WTC11 (cell line): ENCODE results near the gene EMC8. TPM values are rescaled to one million over a fixed set of nuclear protein-coding genes. Genes with fewer than 3 reads are reported as not detected.

Source experiments
- ATAC-seq: fragments of 200-7000 bp; cut with Tn5 transposase; 2 replicates; pipeline ENCODE4 v1.10.0; 2021; ENCODE audit warnings: mild to moderate bottlenecking, moderate library complexity
- CTCF ChIA-PET: fragments of 300-600 bp; sonication (Branson Sonifier 250); formaldehyde crosslinking; loops from one replicate; lab custom pipeline; 2021; ENCODE audit warnings: antibody characterized with exemption; lab: Charles Lee
- POLR2A ChIA-PET: fragments of 350-600 bp; sonication (Branson Sonifier 250); formaldehyde crosslinking; loops from one replicate; lab custom pipeline; 2021; ENCODE audit warnings: antibody characterized with exemption; lab: Charles Lee
- DNase-seq: peaks from one replicate; pipeline ENCODE4 v3.0.0; 2021; ENCODE audit warnings: low spot score
- H3K27ac Mint-ChIP-seq: 2 replicates; pipeline ENCODE4 v1.8.0; 2021; ENCODE audit warnings: mixed read lengths
- H3K27me3 Mint-ChIP-seq: 2 replicates; pipeline ENCODE4 v1.8.0; 2021; ENCODE audit warnings: low read depth, mild to moderate bottlenecking, moderate library complexity, mixed read lengths
- H3K36me3 Mint-ChIP-seq: 2 replicates; pipeline ENCODE4 v1.8.0; 2021; ENCODE audit warnings: mixed read lengths
- H3K4me1 Mint-ChIP-seq: 2 replicates; pipeline ENCODE4 v1.8.0; 2022; ENCODE audit warnings: mixed read lengths
- H3K4me3 Mint-ChIP-seq: 2 replicates; pipeline ENCODE4 v1.8.0; 2021; ENCODE audit warnings: mild to moderate bottlenecking, moderate library complexity, mixed read lengths
- H3K9me3 Mint-ChIP-seq: 2 replicates; pipeline ENCODE4 v1.8.0; 2021; ENCODE audit warnings: mixed read lengths
- ARID4B ChIP-seq: sonication (generic); formaldehyde crosslinking; IDR thresholded peaks from 2 replicates; pipeline ENCODE4 v1.8.0; 2023; ENCODE audit warnings: missing genetic modification reagents, mild to moderate bottlenecking, borderline replicate concordance
- CREM ChIP-seq: sonication (generic); formaldehyde crosslinking; IDR thresholded peaks from 2 replicates; pipeline ENCODE4 v1.8.1; 2022; ENCODE audit warnings: mild to moderate bottlenecking, missing genetic modification reagents, moderate library complexity
- ELF4 ChIP-seq: sonication (generic); formaldehyde crosslinking; IDR thresholded peaks from 2 replicates; pipeline ENCODE4 v1.8.1; 2022; ENCODE audit warnings: low read depth, mild to moderate bottlenecking, moderate library complexity, missing genetic modification reagents
- ESRRA ChIP-seq: sonication (generic); formaldehyde crosslinking; IDR thresholded peaks from 2 replicates; pipeline ENCODE4 v1.8.1; 2022; ENCODE audit warnings: mild to moderate bottlenecking, missing genetic modification reagents, borderline replicate concordance
- FOXJ3 ChIP-seq: sonication (generic); formaldehyde crosslinking; IDR thresholded peaks from 2 replicates; pipeline ENCODE4 v1.9.0; 2021; ENCODE audit warnings: missing genetic modification reagents, mild to moderate bottlenecking, borderline replicate concordance
- HMGXB4 ChIP-seq: sonication (generic); formaldehyde crosslinking; IDR thresholded peaks from 2 replicates; pipeline ENCODE4 v1.8.1; 2023; ENCODE audit warnings: mild to moderate bottlenecking, moderate library complexity, missing genetic modification reagents
- IRF1 ChIP-seq: sonication (generic); formaldehyde crosslinking; IDR thresholded peaks from 2 replicates; pipeline ENCODE4 v1.8.0; 2023; ENCODE audit warnings: missing genetic modification reagents
- MLX ChIP-seq: sonication (generic); formaldehyde crosslinking; IDR thresholded peaks from 2 replicates; pipeline ENCODE4 v1.8.1; 2023; ENCODE audit warnings: mild to moderate bottlenecking, missing genetic modification reagents, moderate library complexity
- SMAD4 ChIP-seq: sonication (generic); formaldehyde crosslinking; IDR thresholded peaks from 2 replicates; pipeline ENCODE4 v1.8.0; 2022; ENCODE audit warnings: mild to moderate bottlenecking, missing genetic modification reagents
- TP53 ChIP-seq: sonication (generic); formaldehyde crosslinking; IDR thresholded peaks from 2 replicates; pipeline ENCODE4 v1.8.1; 2023; ENCODE audit warnings: mild to moderate bottlenecking, missing genetic modification reagents
- USF1 ChIP-seq: sonication (generic); formaldehyde crosslinking; IDR thresholded peaks from 2 replicates; pipeline ENCODE4 v1.8.0; 2022; ENCODE audit warnings: mild to moderate bottlenecking, missing genetic modification reagents
- ZBTB21 ChIP-seq: sonication (generic); formaldehyde crosslinking; IDR thresholded peaks from 2 replicates; pipeline ENCODE4 v1.8.1; 2023; ENCODE audit warnings: mild to moderate bottlenecking, missing genetic modification reagents, borderline replicate concordance
- ZNF219 ChIP-seq: sonication (generic); formaldehyde crosslinking; IDR thresholded peaks from 2 replicates; pipeline ENCODE4 v1.8.0; 2023; ENCODE audit warnings: missing genetic modification reagents, mild to moderate bottlenecking, borderline replicate concordance
- ZNF263 ChIP-seq: sonication (generic); formaldehyde crosslinking; IDR thresholded peaks from 2 replicates; pipeline ENCODE4 v1.8.1; 2022; ENCODE audit warnings: low read depth, mild to moderate bottlenecking, moderate library complexity, missing genetic modification reagents
- ZNF423 ChIP-seq: fragments of 250-450 bp; sonication (Bioruptor Pico); IDR thresholded peaks from 2 replicates; pipeline ENCODE4 v2.1.2; 2022; ENCODE audit warnings: mild to moderate bottlenecking, moderate library complexity
- total RNA-seq: library from RNA; stranded (reverse); gene quantifications from 3 replicates; pipeline ENCODE4 v1.2.3, GENCODE V29; 2021

The EMC8 gene
- total RNA-seq, 1 experiment from 2014 or later = 55.2 TPM

GRCh38 chr16:85799497-85800320 lies at the start of gene EMC8, which contains the start of gene COX4I1 (continued):
- TF ChIP-seq ARID4B (CRISPR knock-in tag) (peak; percentile 80; the same call in 1 of the 2 replicates), ZNF423 (no peak), HMGXB4 (CRISPR knock-in tag) (peak; percentile 92), FOXJ3 (CRISPR knock-in tag) (no peak), SMAD4 (no peak), ESRRA (CRISPR knock-in tag) (peak; percentile 97), ZNF219 (no peak), ZBTB21 (CRISPR knock-in tag) (peak; percentile 73), USF1 (peak; percentile 59), MLX (0 out of 2 replicates have a peak, but pooled peaks have one; percentile 29), ZNF263 (0 out of 2 replicates have a peak, but pooled peaks have one; percentile 23), TP53 (CRISPR knock-in tag) (peak; percentile 74; the same call in 1 of the 2 replicates), ELF4 (0 out of 2 replicates have a peak, but pooled peaks have one; percentile 24)

GRCh38 chr16:85848986-85849385 lies 49.6 kb upstream of the EMC8 start:
- Mint-ChIP-seq H3K36me3 (no peaks in the 10 kb centered on the region), H3K27ac (no peak overlapping the region), H3K9me3 (no peaks in the 10 kb centered on the region), H3K27me3 (no peaks in the 10 kb centered on the region), H3K4me3 (no peak overlapping the region), H3K4me1 (peaks cover 9% of the 10 kb centered on the region)
- ChIA-PET CTCF (interaction anchor here (0.7 to 2.6 kb wide), 5 partner anchors 11 to 1852 kb away, joined by 3 to 13 read pairs (median 7); no protein-coding TSS in a partner anchor), POLR2A (no interaction called here)
- ATAC-seq = no peak
- no peak for DNase-seq
- TF ChIP-seq IRF1 (CRISPR knock-in tag) = no peak
- no peak for TF ChIP-seq CREM (CRISPR knock-in tag)
